Measurements from ENCODE around the gene SLC1A2.

SLC1A2 gene

GRCh38 chr11:35454362-35454761 lies 35.0 kb upstream of the SLC1A2 start:
- DNase-seq (ENCODE audit: low spot score) = no peak

GRCh38 chr11:35436581-35437250 lies 17.4 kb upstream of the SLC1A2 start:
- no peak for TF ChIP-seq CTCF (IDR thresholded peaks at IDR 0.05)
- no peak overlapping the region for H3K27ac ChIP-seq
- H3K4me3 ChIP-seq = no peak overlapping the region
- DNase-seq (ENCODE audit: low spot score) = no peak

More at GRCh38 chr11:35454362-35454761, 35.0 kb upstream of the SLC1A2 start:
- H3K27ac ChIP-seq = no peak overlapping the region
- no peak overlapping the region for H3K4me3 ChIP-seq
- TF ChIP-seq CTCF (IDR thresholded peaks at IDR 0.05) = no peak

- TF ChIP-seq CTCF (IDR thresholded peaks at IDR 0.05) = no peak
- Histone ChIP-seq H3K4me3 (no peak overlapping the region), H3K27ac (no peak overlapping the region)
- no peak for DNase-seq (ENCODE audit: low spot score)
These were observed 14.2 kb upstream of the SLC1A2 start for GRCh38 chr11:35433588-35433987.

- TF ChIP-seq CTCF (IDR thresholded peaks at IDR 0.05) = no peak
- Histone ChIP-seq H3K27ac (no peak overlapping the region), H3K4me3 (no peak overlapping the region)
- DNase-seq (ENCODE audit: low spot score) = no peak
These were observed 13.1 kb upstream of the SLC1A2 start for GRCh38 chr11:35432464-35432863.

GRCh38 chr11:35427071-35427470 lies 7.7 kb upstream of the SLC1A2 start:
- DNase-seq (ENCODE audit: low spot score) = no peak
- TF ChIP-seq CTCF (IDR thresholded peaks at IDR 0.05) = no peak
- Histone ChIP-seq H3K27ac (peak overlapping the region in 1 of 2 donors; percentile 20), H3K4me3 (no peak overlapping the region)

- no peak for TF ChIP-seq CTCF (IDR thresholded peaks at IDR 0.05)
- no peak for DNase-seq (ENCODE audit: low spot score)
- no peak overlapping the region for H3K4me3 ChIP-seq
- no peak overlapping the region for H3K27ac ChIP-seq
These were observed 7.0 kb upstream of the SLC1A2 start for GRCh38 chr11:35426351-35426750.

- DNase-seq (ENCODE audit: low spot score) = no peak
- Histone ChIP-seq H3K27ac (no peak overlapping the region), H3K4me3 (no peak overlapping the region)
- no peak for TF ChIP-seq CTCF (IDR thresholded peaks at IDR 0.05)
These were observed 6.3 kb upstream of the SLC1A2 start for GRCh38 chr11:35425603-35426212.

Data from coronary artery (tissue), 2 donors.